Prostate gland (tissue), 2 donors: Measurements from ENCODE around the gene LRRC75B. TPM values are rescaled to one million over a fixed set of nuclear protein-coding genes. Genes with fewer than 3 reads are reported as not detected.
"Not testable (repeated sequence)": the region's sequence is repeated elsewhere in the genome, so short reads cannot be mapped to it uniquely, and the experiment has no call there.

ENCODE experiments used
- DNase-seq: peaks from one replicate; pipeline ENCODE4 v3.0.0-alpha.2; 2019; ENCODE audit warnings: low spot score
- H3K27ac ChIP-seq, 2 donors: fragments of 200-600 bp; sonication (generic); 2 replicates each; pipeline ENCODE4 v1.5.1; 2017 to 2019
- H3K27me3 ChIP-seq: fragments of 200-600 bp; sonication (generic); replicated peaks from 2 replicates; pipeline ENCODE4 v1.5.1; 2019; ENCODE audit not compliant: insufficient read depth
- H3K36me3 ChIP-seq, 2 donors: fragments of 200-600 bp; sonication (generic); 1 replicate in 1 of 2; 2 replicates in 1 of 2; pipeline versions ENCODE4 v1.5.1 to v1.8.1; 2017 to 2019
- H3K4me1 ChIP-seq: fragments of 200-600 bp; sonication (generic); replicated peaks from 2 replicates; pipeline ENCODE4 v1.5.1; 2019
- H3K4me3 ChIP-seq, 2 donors: fragments of 200-600 bp; sonication (generic); 2 replicates each; pipeline ENCODE4 v1.5.1; 2017 to 2019
- H3K9me3 ChIP-seq: fragments of 200-600 bp; sonication (generic); 2 replicates; pipeline ENCODE4 v1.5.1; 2017
- CTCF ChIP-seq, 4 experiments: fragments of 200-600 bp in 2 of 4; fragments of 450-650 bp in 2 of 4; sonication (generic) in 2 of 4; IDR thresholded peaks; 1 replicate in 3 of 4; 2 replicates in 1 of 4; pipeline ENCODE4 v1.5.1; 2016 to 2019; ENCODE audit warnings: antibody characterized with exemption in 4 of 4, mild to moderate bottlenecking in 2 of 4, moderate library complexity in 2 of 4
- POLR2A ChIP-seq: fragments of 450-650 bp; IDR thresholded peaks from one replicate; pipeline ENCODE4 v1.6.1; 2016; ENCODE audit warnings: antibody characterized with exemption, mild to moderate bottlenecking
- POLR2AphosphoS5 ChIP-seq: sonication (generic); formaldehyde crosslinking; IDR thresholded peaks from one replicate; pipeline ENCODE4 v1.6.1; 2017; ENCODE audit warnings: antibody characterized with exemption
- WGBS: methylation state at CpG from one replicate; pipeline ENCODE4 v1.1.5; 2018; 5-methylcytosine and 5-hydroxymethylcytosine counted together
- intact Hi-C: fragments of 100-400 bp; cut with DNase I; formaldehyde crosslinking; loops from one replicate; pipeline ENCODE4 v1.14.2; 2022
- total RNA-seq, 2 donors: library from RNA; depleted of rRNA; stranded (reverse); fragments of >200 nt; gene quantifications; one replicate each; pipeline ENCODE4 v1.1.0, GENCODE V29; 2016

Gene LRRC75B
- 100 to 1,000 TPM in 1 of 2 donors, 10 to 100 TPM in 1; 57.0 to 161 TPM for total RNA-seq

GRCh38 chr22:24592851-24593558 is at the start of gene LRRC75B:
Gene LRRC75B (minus strand): TSS chr22:24593073. CDS start chr22:24593039, 34 bp downstream.
- peak; percentile 80 for DNase-seq
- H3K27ac ChIP-seq, result peak within 1 kb of the TSS; percentile 81 to 86
- no peaks in the 10 kb centered on the region for H3K9me3 ChIP-seq
- H3K27me3 ChIP-seq, result no peaks in the 10 kb centered on the region
- intact Hi-C loops, result no loop called here
- no peaks in the 10 kb centered on the region for H3K36me3 ChIP-seq
- H3K4me1 ChIP-seq, result peaks cover 38% of the 10 kb centered on the region
- peak within 1 kb of the TSS; percentile 58 to 64 for H3K4me3 ChIP-seq
- TF ChIP-seq POLR2AphosphoS5 (peak; percentile 73), CTCF (IDR thresholded peaks at IDR 0.05) (no peak), POLR2A (peak; percentile 42)
- 8% methylated on average over 37 of the region's 72 CpGs for WGBS

GRCh38 chr22:24642307-24642706 is 49.4 kb upstream of the LRRC75B start:
- intact Hi-C loops, H3K9me3 ChIP-seq, H3K4me3 ChIP-seq, H3K36me3 ChIP-seq, DNase-seq, H3K4me1 ChIP-seq, H3K27ac ChIP-seq, H3K27me3 ChIP-seq: not testable (repeated sequence)
- WGBS, result 92% methylated on average over 1 of the region's 1 CpG

DNA sequence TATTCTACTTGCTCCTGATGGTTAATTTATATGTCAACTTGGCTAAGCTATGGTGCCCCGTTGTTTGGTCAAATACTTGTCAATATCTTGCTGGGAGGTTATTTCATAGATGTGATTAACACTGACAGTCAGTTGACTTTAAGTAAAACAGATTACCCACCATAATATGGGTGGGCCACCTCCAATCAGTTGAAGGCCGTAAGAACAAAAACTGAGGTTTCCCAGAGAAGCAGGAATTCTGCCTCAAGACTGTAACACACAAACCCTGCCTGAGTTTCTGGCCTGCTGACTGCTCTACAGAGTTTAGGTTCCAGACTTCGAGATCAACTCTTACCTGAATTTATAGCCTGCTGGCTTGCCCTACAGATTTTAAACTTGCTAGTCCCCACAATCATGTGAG is 43.6 kb upstream of the LRRC75B start:
- H3K9me3 ChIP-seq, DNase-seq, H3K36me3 ChIP-seq, H3K4me3 ChIP-seq, H3K4me1 ChIP-seq, intact Hi-C loops, H3K27me3 ChIP-seq, H3K27ac ChIP-seq: not testable (repeated sequence)
- WGBS, result 88% methylated on average over 3 of the region's 3 CpGs

- H3K4me1 ChIP-seq, intact Hi-C loops, DNase-seq, H3K36me3 ChIP-seq, H3K9me3 ChIP-seq, H3K4me3 ChIP-seq, H3K27me3 ChIP-seq, H3K27ac ChIP-seq: not testable (repeated sequence)
- 62% methylated on average over 9 of the region's 10 CpGs for WGBS
Measured at GRCh38 chr22:24634776-24635389, 42.0 kb upstream of the LRRC75B start.

- H3K4me1 ChIP-seq, DNase-seq, H3K27me3 ChIP-seq, H3K9me3 ChIP-seq, H3K27ac ChIP-seq, intact Hi-C loops, H3K36me3 ChIP-seq, H3K4me3 ChIP-seq: not testable (repeated sequence)
- WGBS, result 69% methylated on average over 16 of the region's 16 CpGs
Measured at GRCh38 chr22:24633231-24634023, 40.6 kb upstream of the LRRC75B start.

- H3K9me3 ChIP-seq, DNase-seq, H3K27ac ChIP-seq, H3K27me3 ChIP-seq, H3K4me1 ChIP-seq, intact Hi-C loops, H3K36me3 ChIP-seq, H3K4me3 ChIP-seq: not testable (repeated sequence)
- 38% methylated on average over 9 of the region's 13 CpGs for WGBS
Measured at GRCh38 chr22:24632642-24633041, 39.8 kb upstream of the LRRC75B start.

- H3K4me3 ChIP-seq, intact Hi-C loops, H3K4me1 ChIP-seq, H3K36me3 ChIP-seq, DNase-seq, H3K9me3 ChIP-seq, H3K27me3 ChIP-seq: not testable (repeated sequence)
- 18% methylated on average over 10 of the region's 16 CpGs for WGBS
- peak overlapping the region; percentile 4 to 56 for H3K27ac ChIP-seq
Measured at GRCh38 chr22:24631430-24632122, 38.7 kb upstream of the LRRC75B start.

GRCh38 chr22:24630812-24631427 is 38.0 kb upstream of the LRRC75B start:
- intact Hi-C loops, H3K4me3 ChIP-seq, DNase-seq, H3K9me3 ChIP-seq, H3K36me3 ChIP-seq, H3K27me3 ChIP-seq, H3K4me1 ChIP-seq: not testable (repeated sequence)
- 43% methylated on average over 7 of the region's 7 CpGs for WGBS
- H3K27ac ChIP-seq, result peak overlapping the region; percentile 4 to 56
